Esophagus (tissue), 2 donors: ENCODE data around the gene SMIM38. TPM values are rescaled to one million over a fixed set of nuclear protein-coding genes. Genes with fewer than 3 reads are reported as not detected.
A peak's percentile ranks its signal among the peaks of the same experiment; 100 is the strongest.

ENCODE experiments used
- H3K27ac ChIP-seq, 2 donors: one replicate each; pipeline ENCODE4 v1.5.1; 2013; ENCODE audit warnings: low read depth in 2 of 2, mild to moderate bottlenecking in 2 of 2, inconsistent platforms in 1 of 2, low read length in 1 of 2, moderate library complexity in 1 of 2
- H3K27me3 ChIP-seq, 2 donors: one replicate each; pipeline ENCODE4 v1.6.1; 2013; ENCODE audit warnings: low read length in 2 of 2, control low read depth in 1 of 2, mild to moderate bottlenecking in 1 of 2; ENCODE audit not compliant: insufficient read depth in 2 of 2, control insufficient read depth in 1 of 2
- H3K36me3 ChIP-seq, 2 donors: one replicate each; pipeline ENCODE4 v1.6.1; 2013; ENCODE audit warnings: low read length in 1 of 2; ENCODE audit not compliant: control insufficient read depth in 2 of 2, insufficient read depth in 2 of 2
- H3K4me1 ChIP-seq, 2 donors: one replicate each; pipeline ENCODE4 v1.6.1; 2013; ENCODE audit warnings: low read length in 1 of 2; ENCODE audit not compliant: control insufficient read depth in 2 of 2, insufficient read depth in 2 of 2
- H3K4me3 ChIP-seq, 2 donors: one replicate each; pipeline ENCODE4 v1.5.1; 2013; ENCODE audit warnings: low read length in 2 of 2, mild to moderate bottlenecking in 2 of 2, low read depth in 1 of 2, moderate library complexity in 1 of 2
- H3K9me3 ChIP-seq, 2 donors: one replicate each; pipeline ENCODE4 v1.6.1; 2013; ENCODE audit warnings: mild to moderate bottlenecking in 2 of 2, low read depth in 1 of 2, low read length in 1 of 2, moderate library complexity in 1 of 2; ENCODE audit not compliant: control insufficient read depth in 2 of 2, insufficient read depth in 1 of 2
- WGBS, 2 donors: extraction: QIAGEN DNeasy Blood & Tissue Kit; methylation state at CpG; one replicate each; pipeline ENCODE4 v1.1.7; 2013; 5-methylcytosine and 5-hydroxymethylcytosine counted together
- polyA plus RNA-seq, 2 donors: library from polyadenylated mRNA; stranded (reverse); fragments of 200-250 nt; gene quantifications; one replicate each; pipeline ENCODE4 v1.2.3, GENCODE V29; 2013
- donor health status: healthy with polysubstance abuse.
- donor health status: Bipolar disorder and iron deficiency.

SMIM38 gene
- polyA plus RNA-seq, 2 donors: 0.08 to 0.11 TPM

DNA sequence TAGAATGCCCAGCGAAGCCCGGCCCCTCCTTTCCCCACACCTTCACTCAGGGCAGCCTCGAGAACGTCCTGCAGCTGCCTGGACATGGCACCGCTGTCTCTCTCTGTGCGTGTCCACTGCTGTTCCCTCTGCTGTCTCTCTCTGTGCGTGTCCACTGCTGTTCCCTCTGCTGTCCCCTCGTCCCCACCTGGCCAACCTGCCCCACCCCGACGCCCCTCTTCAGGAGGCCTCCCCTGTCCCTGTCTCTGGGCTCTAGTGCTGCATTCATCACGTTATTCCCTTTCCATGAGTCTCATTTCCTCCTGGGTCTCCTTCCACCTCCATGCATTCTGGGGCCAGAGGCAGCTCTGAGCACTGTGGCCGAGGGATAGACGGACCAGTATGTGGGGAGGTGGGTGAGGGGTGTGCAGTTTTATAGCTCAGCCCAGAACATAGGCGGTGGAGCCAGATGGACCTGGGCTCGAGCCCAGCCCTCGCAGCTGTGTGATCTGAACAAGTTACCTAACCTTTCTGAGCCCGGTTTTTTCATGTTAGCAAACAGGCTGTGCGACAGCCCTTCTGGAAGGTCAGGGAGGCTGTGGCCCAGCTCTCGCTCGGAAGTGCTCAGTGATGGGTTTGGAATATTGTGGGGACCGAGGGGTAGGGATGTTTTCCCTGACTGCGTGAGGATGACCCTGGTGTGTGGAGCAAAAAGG lies 41.9 kb upstream of the SMIM38 start:
- H3K4me1 ChIP-seq: peaks cover 4 to 6% of the 10 kb centered on the region in 2 donors
- WGBS, 2 donors: 83 to 89% methylated on average over 22 of the region's 22 CpGs

DNA sequence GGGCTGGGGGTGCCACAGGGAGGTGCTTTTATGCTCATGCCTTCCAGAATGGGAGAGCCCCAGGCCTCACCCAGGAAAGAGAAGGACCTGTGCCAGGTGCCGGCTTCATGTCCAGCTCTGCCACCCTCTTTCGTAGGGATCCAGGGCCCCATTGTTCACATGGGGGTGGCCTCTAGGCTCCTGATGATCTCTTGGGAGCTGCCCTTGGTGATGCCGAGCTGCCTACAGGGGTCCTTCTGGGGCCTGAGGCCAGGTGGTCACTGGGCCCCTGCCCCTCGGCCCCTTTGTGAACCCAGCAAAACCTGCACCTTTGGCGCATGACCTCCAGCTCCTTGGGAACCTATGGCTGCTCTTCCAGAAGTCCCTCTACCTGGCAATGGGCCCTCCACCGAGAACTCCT lies 41.4 kb upstream of the SMIM38 start:
- Histone ChIP-seq H3K27ac (no peak overlapping the region), H3K9me3 (no peaks in the 10 kb centered on the region), H3K27me3 (no peaks in the 10 kb centered on the region), H3K4me3 (no peak overlapping the region), H3K4me1 (peaks cover 4 to 6% of the 10 kb centered on the region in 2 donors), H3K36me3 (no peaks in the 10 kb centered on the region)
- 75 to 84% methylated on average over 6 of the region's 6 CpGs for WGBS, 2 donors

More for the DNA sequence above, 41.9 kb upstream of the SMIM38 start:
- Histone ChIP-seq H3K27ac (no peak overlapping the region), H3K27me3 (no peaks in the 10 kb centered on the region), H3K4me3 (no peak overlapping the region), H3K9me3 (no peaks in the 10 kb centered on the region), H3K36me3 (no peaks in the 10 kb centered on the region)

DNA sequence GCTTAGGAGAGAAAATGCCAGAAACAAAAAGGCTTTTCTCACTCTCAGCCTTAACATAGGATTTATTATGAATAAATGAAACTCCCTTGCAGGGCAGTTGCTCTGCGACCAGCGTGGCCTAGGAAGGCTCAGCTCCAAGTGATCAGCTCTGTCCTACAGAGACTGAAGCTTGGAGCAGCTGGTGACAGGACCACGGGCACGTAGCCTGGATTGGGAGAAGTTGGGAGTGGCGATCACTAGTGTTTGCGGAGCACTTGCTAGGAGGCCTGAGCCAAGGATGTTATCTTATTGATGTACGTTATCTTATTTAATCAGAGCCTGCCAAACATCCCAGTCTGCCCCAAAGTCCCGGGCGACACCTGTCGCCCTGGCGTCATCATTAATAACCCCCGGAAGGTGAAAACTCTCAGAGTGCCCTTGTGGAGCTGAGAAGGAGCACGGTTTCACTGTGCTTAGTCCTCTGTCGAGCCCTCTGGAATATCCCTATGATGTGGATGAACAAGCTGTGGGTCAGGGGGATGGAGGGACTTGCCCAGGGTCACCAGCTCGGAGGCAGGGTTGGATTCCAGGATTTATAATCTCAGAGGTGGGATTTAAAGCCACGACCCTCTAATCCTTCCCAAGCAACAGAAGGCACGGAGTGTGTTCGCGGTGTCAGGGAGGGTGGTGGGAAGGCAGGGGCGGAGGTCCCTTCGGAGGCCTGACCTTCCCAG lies 40.8 kb upstream of the SMIM38 start:
- H3K36me3 ChIP-seq: no peaks in the 10 kb centered on the region
- WGBS, 2 donors: 72 to 73% methylated on average over 21 of the region's 21 CpGs
- no peaks in the 10 kb centered on the region for H3K27me3 ChIP-seq
- H3K4me1 ChIP-seq: peaks cover 4 to 6% of the 10 kb centered on the region in 2 donors
- peaks cover 0 to 4% of the 10 kb centered on the region in 2 donors for H3K9me3 ChIP-seq
- no peak overlapping the region for H3K27ac ChIP-seq
- no peak overlapping the region for H3K4me3 ChIP-seq

GRCh38 chr11:69115586-69116560 lies 39.9 kb upstream of the SMIM38 start:
- H3K36me3 ChIP-seq: no peaks in the 10 kb centered on the region
- peaks cover 0 to 4% of the 10 kb centered on the region in 2 donors for H3K9me3 ChIP-seq
- no peak overlapping the region for H3K4me3 ChIP-seq
- no peaks in the 10 kb centered on the region for H3K27me3 ChIP-seq
- peaks cover 5 to 6% of the 10 kb centered on the region in 2 donors for H3K4me1 ChIP-seq
- WGBS, 2 donors: 62 to 66% methylated on average over 38 to 41 of the region's 41 CpGs
- H3K27ac ChIP-seq: no peak overlapping the region

DNA sequence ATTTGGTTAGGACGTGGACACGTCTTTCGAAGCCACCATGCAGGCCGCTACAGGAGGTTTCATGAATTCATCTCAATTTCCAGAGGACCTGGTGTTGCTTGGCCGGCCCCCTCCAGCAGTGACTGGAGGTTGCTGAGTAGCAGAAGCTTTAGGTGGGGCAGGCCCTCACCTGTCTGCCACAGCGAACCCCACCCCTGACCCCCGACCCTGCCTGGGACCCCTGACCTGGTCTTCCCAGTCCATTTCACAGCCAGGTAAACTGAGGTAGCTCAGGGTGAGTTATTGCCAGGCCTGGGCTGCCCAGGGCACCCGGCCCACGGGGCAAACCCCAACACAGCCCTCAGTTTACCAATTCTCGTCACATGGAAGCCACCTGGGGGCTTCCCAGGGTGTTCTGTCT lies 39.1 kb upstream of the SMIM38 start:
- Histone ChIP-seq H3K9me3 (peaks cover 0 to 4% of the 10 kb centered on the region in 2 donors), H3K4me3 (no peak overlapping the region), H3K27ac (no peak overlapping the region), H3K4me1 (peaks cover 8 to 13% of the 10 kb centered on the region in 2 donors), H3K36me3 (no peaks in the 10 kb centered on the region), H3K27me3 (no peaks in the 10 kb centered on the region)
- 89 to 93% methylated on average over 10 of the region's 10 CpGs for WGBS, 2 donors

GRCh38 chr11:69119190-69119589 lies 36.5 kb upstream of the SMIM38 start:
- H3K4me1 ChIP-seq: peaks cover 12 to 32% of the 10 kb centered on the region in 2 donors
- 71 to 95% methylated on average over 2 of the region's 2 CpGs for WGBS, 2 donors
- H3K9me3 ChIP-seq: peaks cover 0 to 4% of the 10 kb centered on the region in 2 donors
- H3K27me3 ChIP-seq: no peaks in the 10 kb centered on the region
- no peak overlapping the region for H3K4me3 ChIP-seq
- H3K36me3 ChIP-seq: no peaks in the 10 kb centered on the region
- no peak overlapping the region for H3K27ac ChIP-seq

GRCh38 chr11:69120096-69120875 lies 35.4 kb upstream of the SMIM38 start:
- Histone ChIP-seq H3K4me3 (no peak overlapping the region), H3K4me1 (peaks cover 12 to 33% of the 10 kb centered on the region in 2 donors), H3K27me3 (no peaks in the 10 kb centered on the region), H3K27ac (no peak overlapping the region), H3K9me3 (peaks cover 0 to 4% of the 10 kb centered on the region in 2 donors), H3K36me3 (no peaks in the 10 kb centered on the region)
- 92 to 93% methylated on average over 20 to 21 of the region's 21 CpGs for WGBS, 2 donors

DNA sequence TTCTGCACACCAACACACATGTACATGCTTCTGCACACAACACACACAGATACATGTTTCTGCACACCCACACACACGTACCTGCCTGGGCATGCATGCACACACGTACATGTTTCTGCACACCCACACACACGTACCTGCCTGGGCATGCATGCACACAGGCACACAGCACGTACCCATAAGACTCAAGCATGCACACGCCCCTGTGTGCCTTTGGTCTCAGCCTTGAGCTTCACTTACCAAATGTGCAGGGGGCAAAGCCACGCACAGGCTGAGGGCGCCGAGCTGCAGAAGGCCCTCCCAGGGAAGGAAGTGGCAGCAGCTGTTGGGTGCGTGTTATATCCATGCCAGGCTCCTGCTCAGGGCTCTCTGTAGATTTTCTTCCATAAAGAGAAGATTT lies 34.7 kb upstream of the SMIM38 start:
- Histone ChIP-seq H3K4me3 (no peak overlapping the region), H3K36me3 (no peaks in the 10 kb centered on the region), H3K27me3 (no peaks in the 10 kb centered on the region), H3K4me1 (peaks cover 9 to 30% of the 10 kb centered on the region in 2 donors), H3K27ac (peak overlapping the region; percentile 26 to 92), H3K9me3 (peaks cover 0 to 4% of the 10 kb centered on the region in 2 donors)
- 53 to 58% methylated on average over 9 of the region's 9 CpGs for WGBS, 2 donors
